OCI-LY7 (cell line): ENCODE results near the gene NAA20. TPM values are rescaled to one million over a fixed set of nuclear protein-coding genes. Genes with fewer than 3 reads are reported as not detected.

Experiments used
- BruUV-seq: library from RNA; stranded (reverse); fragments of 400-500 nt; replicated peaks from 2 replicates; lab custom pipeline; 2021; lab: Mats Ljungman, UMichigan
- CTCF ChIA-PET: fragments of 300-600 bp; sonication (Branson Sonifier 250); formaldehyde crosslinking; loops from one replicate; lab custom pipeline; 2022; ENCODE audit warnings: antibody characterized with exemption; ENCODE audit not compliant: unreplicated experiment; lab: Charles Lee
- POLR2A ChIA-PET: fragments of 300-600 bp; sonication (Branson Sonifier 250); formaldehyde crosslinking; loops from one replicate; lab custom pipeline; 2022; ENCODE audit warnings: antibody characterized with exemption; lab: Charles Lee
- DNase-seq: peaks from one replicate; pipeline ENCODE4 v3.0.0-alpha.2; 2015; ENCODE audit warnings: low spot score
- H2AFZ ChIP-seq: fragments of 200-600 bp; sonication (generic), shearing (Covaris generic); 2 replicates; pipeline ENCODE4 v1.6.1; 2014; ENCODE audit warnings: mild to moderate bottlenecking, antibody characterized with exemption, low read length, moderate library complexity
- H3K27ac ChIP-seq: fragments of 200-600 bp; sonication (generic); 2 replicates; pipeline ENCODE4 v1.5.1; 2014; ENCODE audit warnings: mixed run types, low read depth, mild to moderate bottlenecking, moderate library complexity, low read length, inconsistent platforms; ENCODE audit not compliant: poor library complexity, severe bottlenecking
- H3K36me3 ChIP-seq: fragments of 200-600 bp; sonication (generic); 2 replicates; pipeline ENCODE4 v1.6.1; 2014; ENCODE audit warnings: mild to moderate bottlenecking, antibody characterized with exemption, low read length, moderate library complexity, mixed read lengths; ENCODE audit not compliant: insufficient read depth
- H3K4me1 ChIP-seq: fragments of 200-600 bp; sonication (generic); 2 replicates; pipeline ENCODE4 v1.5.1; 2014; ENCODE audit warnings: mild to moderate bottlenecking, low read length; ENCODE audit not compliant: insufficient read depth, poor library complexity, severe bottlenecking
- H3K4me2 ChIP-seq: fragments of 200-600 bp; sonication (generic); 2 replicates; pipeline ENCODE4 v1.6.1; 2014; ENCODE audit warnings: mild to moderate bottlenecking, low read length
- H3K4me3 ChIP-seq: fragments of 200-600 bp; sonication (generic); 2 replicates; pipeline ENCODE4 v1.5.1; 2014; ENCODE audit warnings: mild to moderate bottlenecking, low read depth, low read length; ENCODE audit not compliant: poor library complexity, severe bottlenecking
- H3K79me2 ChIP-seq: fragments of 200-600 bp; sonication (generic); 2 replicates; pipeline ENCODE4 v1.6.1; 2016; ENCODE audit warnings: low read depth, mild to moderate bottlenecking, low read length, moderate library complexity, mixed read lengths; ENCODE audit not compliant: insufficient read depth
- H3K9me2 ChIP-seq: fragments of 200-600 bp; sonication (generic); 2 replicates; pipeline ENCODE4 v1.6.1; 2016; ENCODE audit warnings: mild to moderate bottlenecking, low read length, mixed read lengths; ENCODE audit not compliant: insufficient read depth
- H3K9me3 ChIP-seq: fragments of 200-600 bp; sonication (generic); 2 replicates; pipeline ENCODE4 v1.6.1; 2014; ENCODE audit warnings: mild to moderate bottlenecking, mixed run types, low read length, mixed read lengths
- H4K20me1 ChIP-seq: fragments of 200-600 bp; sonication (generic); 2 replicates; pipeline ENCODE4 v1.6.1; 2014; ENCODE audit warnings: mild to moderate bottlenecking, antibody characterized with exemption, low read length, moderate library complexity, mixed read lengths; ENCODE audit not compliant: insufficient read depth
- CTCF ChIP-seq: fragments of 200-600 bp; sonication (generic); conservative IDR thresholded peaks from 2 replicates; pipeline ENCODE4 v1.5.1; 2014; ENCODE audit warnings: mild to moderate bottlenecking, antibody characterized with exemption, low read length, moderate library complexity, mixed read lengths
- EZH2phosphoT487 ChIP-seq: fragments of 200-600 bp; sonication (generic); IDR thresholded peaks from 2 replicates; pipeline ENCODE4 v1.6.1; 2018; ENCODE audit warnings: low read depth, borderline replicate concordance, mild to moderate bottlenecking, mixed run types, antibody characterized with exemption, low read length, moderate library complexity, mixed read lengths
- intact Hi-C: fragments of 100-400 bp; cut with micrococcal nuclease; formaldehyde crosslinking; loops from one replicate; pipeline ENCODE4 v1.10.0; 2022; ENCODE audit not compliant: unreplicated experiment
- total RNA-seq, 2 experiments: library from RNA; depleted of rRNA in 1 of 2; stranded (reverse); fragments of >200 nt in 1 of 2; shearing (Covaris generic) in 1 of 2; gene quantifications; 2 replicates each; pipeline ENCODE4 v1.2.3, GENCODE V29; 2014 to 2022

Gene NAA20
- total RNA-seq, 2 experiments from 2014 or later = 37.5 to 62.4 TPM

GRCh38 chr20:19969507-19970255, 47.5 kb upstream of the NAA20 start:
- Histone ChIP-seq H3K27ac (no peak overlapping the region), H3K9me3 (no peaks in the 10 kb centered on the region), H3K79me2 (no peaks in the 10 kb centered on the region), H3K4me1 (peaks cover 15% of the 10 kb centered on the region), H3K4me3 (no peak overlapping the region), H2AFZ (no peak overlapping the region), H3K9me2 (no peaks in the 10 kb centered on the region), H3K4me2 (no peak overlapping the region), H3K36me3 (no peaks in the 10 kb centered on the region), H4K20me1 (no peaks in the 10 kb centered on the region)
- no peak for DNase-seq
- TF ChIP-seq CTCF = no peak
- TF ChIP-seq EZH2phosphoT487 = no peak
- intact Hi-C loops = no loop called here
- ChIA-PET CTCF (no interaction called here), POLR2A (no interaction called here)
- no TSS peak for BruUV-seq

- CTCF ChIA-PET = no interaction called here
- Histone ChIP-seq H3K79me2 (no peaks in the 10 kb centered on the region), H3K9me3 (no peaks in the 10 kb centered on the region), H3K4me2 (no peak overlapping the region), H3K9me2 (no peaks in the 10 kb centered on the region), H3K36me3 (no peaks in the 10 kb centered on the region), H2AFZ (no peak overlapping the region), H3K27ac (no peak overlapping the region), H3K4me3 (no peak overlapping the region), H4K20me1 (no peaks in the 10 kb centered on the region), H3K4me1 (peaks cover 15% of the 10 kb centered on the region)
- intact Hi-C loops = no loop called here
- BruUV-seq = no TSS peak
- POLR2A ChIA-PET = no interaction called here
- TF ChIP-seq CTCF = no peak
- TF ChIP-seq EZH2phosphoT487 = no peak
- no peak for DNase-seq
Observed at GRCh38 chr20:19970256-19970765, 46.9 kb upstream of the NAA20 start.

- ChIA-PET CTCF (no interaction called here), POLR2A (interaction anchor here (0.7 kb wide), 1 partner anchor 1102 kb away, joined by 5 read pairs; no protein-coding TSS in a partner anchor)
- H3K27ac ChIP-seq = no peak overlapping the region
- no peaks in the 10 kb centered on the region for H3K9me3 ChIP-seq
- intact Hi-C loops = no loop called here
- peaks cover 15% of the 10 kb centered on the region for H3K4me1 ChIP-seq
- TF ChIP-seq EZH2phosphoT487 (no peak), CTCF (no peak)
- no TSS peak for BruUV-seq
- H3K9me2 ChIP-seq = no peaks in the 10 kb centered on the region
- H3K79me2 ChIP-seq = no peaks in the 10 kb centered on the region
- no peaks in the 10 kb centered on the region for H4K20me1 ChIP-seq
- no peak for DNase-seq
- H3K4me3 ChIP-seq = no peak overlapping the region
- no peak overlapping the region for H2AFZ ChIP-seq
- no peaks in the 10 kb centered on the region for H3K36me3 ChIP-seq
- no peak overlapping the region for H3K4me2 ChIP-seq
Observed at GRCh38 chr20:19971116-19971515, 46.0 kb upstream of the NAA20 start.
